IMR-90 (cell line): Measurements from ENCODE around the gene DNAH9. TPM values are rescaled to one million over a fixed set of nuclear protein-coding genes. Genes with fewer than 3 reads are reported as not detected.

Source experiments
- ATAC-seq: fragments of 200-7000 bp; cut with Tn5 transposase; 2 replicates; pipeline ENCODE4 v1.9.1; 2020; ENCODE audit warnings: low read depth, mild to moderate bottlenecking, moderate library complexity
- BruUV-seq: library from RNA; stranded (reverse); fragments of 400-500 nt; replicated peaks from 2 replicates; lab custom pipeline; 2021; lab: Mats Ljungman, UMichigan
- CTCF ChIA-PET: fragments of 300-600 bp; formaldehyde crosslinking; extraction: SDS; loops from one replicate; lab custom pipeline; 2021; ENCODE audit warnings: antibody characterized with exemption; lab: Yijun Ruan, JAX
- POLR2A ChIA-PET: fragments of 300-600 bp; sonication (Branson Sonifier 250); formaldehyde crosslinking; loops from one replicate; lab custom pipeline; 2022; ENCODE audit warnings: antibody characterized with exemption; ENCODE audit not compliant: unreplicated experiment; lab: Charles Lee
- DNase-seq: peaks from one replicate; pipeline ENCODE4 v3.0.0; 2013
- H2AFZ ChIP-seq: replicated peaks from 2 replicates; pipeline ENCODE3; 2013; ENCODE audit warnings: low read length, mild to moderate bottlenecking; ENCODE audit not compliant: poor library complexity
- H2AK5ac ChIP-seq: 2 replicates; pipeline ENCODE4 v1.6.1; 2013; ENCODE audit warnings: low read depth, low read length, inconsistent platforms
- H2AK9ac ChIP-seq: replicated peaks from 2 replicates; pipeline ENCODE3; 2013; ENCODE audit warnings: mild to moderate bottlenecking, low read depth, low read length, moderate library complexity; ENCODE audit not compliant: poor library complexity
- H2BK120ac ChIP-seq: 2 replicates; pipeline ENCODE4 v1.6.1; 2013; ENCODE audit warnings: low read depth, low read length, inconsistent platforms
- H2BK15ac ChIP-seq: 3 replicates; pipeline ENCODE4 v1.6.1; 2013; ENCODE audit warnings: low read depth, low read length, inconsistent platforms
- H2BK20ac ChIP-seq: 2 replicates; pipeline ENCODE4 v1.6.1; 2013; ENCODE audit warnings: low read depth, mild to moderate bottlenecking, inconsistent platforms, low read length, moderate library complexity
- H2BK5ac ChIP-seq: 2 replicates; pipeline ENCODE4 v1.6.1; 2013; ENCODE audit warnings: mild to moderate bottlenecking, low read depth, low read length, inconsistent platforms; ENCODE audit not compliant: poor library complexity, severe bottlenecking
- H3K14ac ChIP-seq: replicated peaks from 2 replicates; pipeline ENCODE4 v1.6.1; 2013; ENCODE audit warnings: low read depth, low read length, inconsistent platforms
- H3K18ac ChIP-seq: 2 replicates; pipeline ENCODE4 v1.6.1; 2013; ENCODE audit warnings: low read depth, low read length, control low read depth
- H3K23ac ChIP-seq: 2 replicates; pipeline ENCODE4 v1.6.1; 2013; ENCODE audit warnings: low read depth, low read length, inconsistent platforms
- H3K27ac ChIP-seq: 2 replicates; pipeline ENCODE4 v1.5.1; 2013; ENCODE audit warnings: mild to moderate bottlenecking, control low read depth, low read length; ENCODE audit not compliant: insufficient read depth
- H3K27me3 ChIP-seq: 2 replicates; pipeline ENCODE4 v1.6.1; 2013; ENCODE audit warnings: low read length; ENCODE audit not compliant: control insufficient read depth, insufficient read depth
- H3K36me3 ChIP-seq: 2 replicates; pipeline ENCODE4 v1.6.1; 2013; ENCODE audit warnings: low read length, mixed read lengths; ENCODE audit not compliant: control insufficient read depth, insufficient read depth
- H3K4ac ChIP-seq: 2 replicates; pipeline ENCODE4 v1.6.1; 2013; ENCODE audit warnings: low read depth, low read length, inconsistent platforms
- H3K4me1 ChIP-seq: 2 replicates; pipeline ENCODE4 v1.6.1; 2013; ENCODE audit warnings: low read length, mixed read lengths; ENCODE audit not compliant: control insufficient read depth, insufficient read depth
- H3K4me2 ChIP-seq: 2 replicates; pipeline ENCODE4 v1.6.1; 2013; ENCODE audit warnings: low read depth, mild to moderate bottlenecking, control low read depth, low read length, moderate library complexity
- H3K4me3 ChIP-seq: 2 replicates; pipeline ENCODE4 v1.5.1; 2013; ENCODE audit warnings: low read depth, mild to moderate bottlenecking, control low read depth, low read length, moderate library complexity; ENCODE audit not compliant: insufficient read depth
- H3K56ac ChIP-seq: 2 replicates; pipeline ENCODE4 v1.6.1; 2013; ENCODE audit warnings: low read length, inconsistent platforms; ENCODE audit not compliant: insufficient read depth; ENCODE audit errors: extremely low read depth
- H3K79me1 ChIP-seq, 2 experiments: 2 replicates each; pipeline ENCODE4 v1.6.1; 2013; ENCODE audit warnings: low read length in 2 of 2, inconsistent platforms in 1 of 2, low read depth in 1 of 2
- H3K9ac ChIP-seq: 2 replicates; pipeline ENCODE4 v1.6.1; 2013; ENCODE audit warnings: low read depth, low read length, control low read depth
- H3K9me1 ChIP-seq: 2 replicates; pipeline ENCODE4 v1.6.1; 2013; ENCODE audit warnings: low read length, inconsistent platforms; ENCODE audit not compliant: insufficient read depth
- H3K9me3 ChIP-seq: 2 replicates; pipeline ENCODE4 v1.6.1; 2013; ENCODE audit warnings: low read length; ENCODE audit not compliant: control insufficient read depth, insufficient read depth
- H4K20me1 ChIP-seq: 2 replicates; pipeline ENCODE4 v1.6.1; 2013; ENCODE audit warnings: low read length, inconsistent platforms; ENCODE audit not compliant: insufficient read depth
- H4K5ac ChIP-seq: 2 replicates; pipeline ENCODE4 v1.6.1; 2013; ENCODE audit warnings: mild to moderate bottlenecking, low read depth, low read length, control low read depth
- H4K8ac ChIP-seq, 2 experiments: 2 replicates each; pipeline ENCODE4 v1.6.1; 2013; ENCODE audit warnings: low read depth in 2 of 2, low read length in 2 of 2, control low read depth in 1 of 2, inconsistent platforms in 1 of 2
- H4K91ac ChIP-seq: 2 replicates; pipeline ENCODE4 v1.6.1; 2013; ENCODE audit warnings: low read depth, low read length, inconsistent platforms; ENCODE audit not compliant: insufficient read depth
- BHLHE40 ChIP-seq: fragments of 150-350 bp; IDR thresholded peaks from 2 replicates; pipeline ENCODE4 v1.6.1; 2016; ENCODE audit warnings: mild to moderate bottlenecking, low read depth, low read length
- CEBPB ChIP-seq: IDR thresholded peaks from 2 replicates; pipeline ENCODE4 v1.6.1; 2012; ENCODE audit warnings: low read depth, low read length, improper control_type of control experiment
- CHD1 ChIP-seq: IDR thresholded peaks from 2 replicates; pipeline ENCODE4 v1.6.1; 2012; ENCODE audit warnings: low read depth, low read length, improper control_type of control experiment
- CTCF ChIP-seq: conservative IDR thresholded peaks from 2 replicates; pipeline ENCODE4 v1.5.1; 2012; ENCODE audit warnings: mild to moderate bottlenecking, low read depth, low read length, improper control_type of control experiment
- FOS ChIP-seq: fragments of 150-350 bp; IDR thresholded peaks from 2 replicates; pipeline ENCODE4 v1.6.1; 2016; ENCODE audit warnings: low read depth, low read length
- MAFK ChIP-seq: IDR thresholded peaks from 2 replicates; pipeline ENCODE4 v1.6.1; 2012; ENCODE audit warnings: low read depth, low read length, improper control_type of control experiment
- MAZ ChIP-seq: IDR thresholded peaks from 2 replicates; pipeline ENCODE4 v1.6.1; 2012; ENCODE audit warnings: low read depth, mild to moderate bottlenecking, low read length, improper control_type of control experiment, moderate library complexity, borderline replicate concordance
- MXI1 ChIP-seq: IDR thresholded peaks from 2 replicates; pipeline ENCODE4 v1.6.1; 2012; ENCODE audit warnings: low read depth, mild to moderate bottlenecking, low read length, moderate library complexity, borderline replicate concordance
- NFE2L2 ChIP-seq: fragments of 150-350 bp; IDR thresholded peaks from 2 replicates; pipeline ENCODE4 v1.6.1; 2016; ENCODE audit warnings: low read depth, mild to moderate bottlenecking, low read length
- POLR2A ChIP-seq: IDR thresholded peaks from 2 replicates; pipeline ENCODE4 v1.6.1; 2012; ENCODE audit warnings: mild to moderate bottlenecking, low read depth, low read length
- RAD21 ChIP-seq: IDR thresholded peaks from 2 replicates; pipeline ENCODE4 v1.6.1; 2012; ENCODE audit warnings: low read length, improper control_type of control experiment
- RCOR1 ChIP-seq: IDR thresholded peaks from 2 replicates; pipeline ENCODE4 v1.6.1; 2012; ENCODE audit warnings: mild to moderate bottlenecking, low read length, improper control_type of control experiment; ENCODE audit not compliant: insufficient replicate concordance
- RFX5 ChIP-seq: IDR thresholded peaks from 2 replicates; pipeline ENCODE4 v1.8.0; 2012; ENCODE audit warnings: low read depth, mild to moderate bottlenecking, low read length, moderate library complexity
- SMC3 ChIP-seq: fragments of 150-350 bp; IDR thresholded peaks from 2 replicates; pipeline ENCODE4 v1.6.1; 2016; ENCODE audit warnings: low read depth, mild to moderate bottlenecking, antibody characterized with exemption, low read length, moderate library complexity
- WGBS, 2 experiments: methylation state at CpG; one replicate each; pipeline versions ENCODE4 v1.1.5 to v1.1.7; 2013; ENCODE audit warnings: missing lambda C conversion rate in 2 of 2; ENCODE audit not compliant: insufficient read length in 1 of 2; ENCODE audit errors: extremely low coverage in 2 of 2; 5-methylcytosine and 5-hydroxymethylcytosine counted together
- dilution Hi-C: fragments of 300-500 bp; cut with HindIII; formaldehyde crosslinking; loops from one replicate; pipeline ENCODE4 v1.14.3; 2018; ENCODE audit warnings: low sequenced_read_pairs; ENCODE audit not compliant: unreplicated experiment
- in situ Hi-C: fragments of 300-500 bp; cut with MboI; formaldehyde crosslinking; loops from 3 replicates; pipeline ENCODE4 v1.14.3; 2019; ENCODE audit warnings: low sequenced_read_pairs, inconsistent platforms, mixed read lengths
- intact Hi-C: fragments of 100-400 bp; cut with micrococcal nuclease; formaldehyde crosslinking; loops from 2 replicates; pipeline ENCODE4 v1.10.0; 2022
- polyA plus RNA-seq, 3 experiments: library from polyadenylated mRNA; depleted of rRNA; stranded (reverse); fragments of >200 nt; gene quantifications; 2 replicates each; pipeline ENCODE4 v1.2.3, GENCODE V29; 2012; ENCODE audit warnings: low replicate concordance in 1 of 3
- total RNA-seq: library from RNA; depleted of rRNA; stranded (reverse); fragments of >200 nt; gene quantifications from 2 replicates; pipeline ENCODE4 v1.2.3, GENCODE V29; 2012
- TF ChIP-seq, protein P1 (sequence below): fragments of 150-350 bp; IDR thresholded peaks from 2 replicates; pipeline ENCODE4 v1.6.1; 2016; ENCODE audit warnings: low read depth, mild to moderate bottlenecking, low read length, moderate library complexity, borderline replicate concordance
- TF ChIP-seq, protein P2 (sequence below): fragments of 150-350 bp; IDR thresholded peaks from 2 replicates; pipeline ENCODE4 v1.6.1; 2017; ENCODE audit warnings: mild to moderate bottlenecking, antibody characterized with exemption, low read length, low read depth

Gene DNAH9
- total and polyA plus RNA-seq, 2 of the 4 experiments (the other 2 are of a cell fraction), result not detected

DNA sequence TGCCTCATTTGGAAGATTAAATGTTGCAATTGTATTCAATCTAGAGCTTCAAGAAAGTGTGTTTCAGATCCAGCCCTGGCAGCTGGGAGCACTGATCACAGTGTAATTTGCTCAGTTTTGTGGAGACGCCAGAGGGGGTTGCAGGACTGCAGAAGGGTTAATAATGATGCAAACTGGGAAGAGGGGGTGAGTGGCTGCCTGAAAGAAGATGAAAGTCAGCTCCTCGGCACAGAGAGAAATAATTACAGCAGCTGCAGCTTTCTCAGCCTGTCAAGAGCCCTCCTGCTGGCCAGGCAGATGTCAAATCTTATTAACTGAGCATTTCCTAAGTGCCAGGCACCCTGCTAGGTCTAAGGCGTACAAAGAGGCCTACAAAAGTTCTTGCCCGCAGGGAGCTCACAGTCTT is 301.3 kb downstream of the DNAH9 start:
- Histone ChIP-seq H4K91ac (no peak overlapping the region), H3K79me1 (no peaks in the 10 kb centered on the region), H3K14ac (no peak overlapping the region), H4K5ac (no peak overlapping the region), H3K18ac (no peak overlapping the region), H3K9me3 (peaks cover 12% of the 10 kb centered on the region), H3K23ac (no peak overlapping the region), H3K4me1 (no peaks in the 10 kb centered on the region), H2BK15ac (no peak overlapping the region), H3K27me3 (no peaks in the 10 kb centered on the region), H3K27ac (no peak overlapping the region), H3K4me3 (no peak overlapping the region), H2BK20ac (no peak overlapping the region), H2AK9ac (no peak overlapping the region), H3K9me1 (no peaks in the 10 kb centered on the region), H4K20me1 (no peaks in the 10 kb centered on the region), H2AFZ (no peak overlapping the region), H3K9ac (no peak overlapping the region), H2BK5ac (no peak overlapping the region), H3K56ac (no peak overlapping the region), H2BK120ac (no peak overlapping the region), H3K36me3 (no peaks in the 10 kb centered on the region), H2AK5ac (no peak overlapping the region), H3K4ac (no peak overlapping the region), H4K8ac (no peak overlapping the region), H3K4me2 (no peak overlapping the region)
- ATAC-seq, result no peak
- intact Hi-C loops (no loop called here), dilution Hi-C loops (no loop called here), in situ Hi-C loops (no loop called here)
- no peak for DNase-seq
- POLR2A ChIA-PET, result no interaction called here
- CTCF ChIA-PET, result no interaction called here
- WGBS, 2 experiments, result 8% methylated on average over 4 of the region's 4 CpGs; no CpG with 5 or more reads in 1 of the 2 experiments
- BruUV-seq, result no TSS peak
- TF ChIP-seq RCOR1, result no peak
- TF ChIP-seq CTCF, result no peak
- no peak for TF ChIP-seq SMC3
- no peak for TF ChIP-seq BHLHE40
- TF ChIP-seq MAZ, result no peak
- no peak for TF ChIP-seq NFE2L2
- no peak for TF ChIP-seq CHD1
- TF ChIP-seq POLR2A, result no peak
- TF ChIP-seq FOS, result no peak
- no peak for TF ChIP-seq CEBPB
- no peak for TF ChIP-seq RFX5
- TF ChIP-seq, protein P1, sequence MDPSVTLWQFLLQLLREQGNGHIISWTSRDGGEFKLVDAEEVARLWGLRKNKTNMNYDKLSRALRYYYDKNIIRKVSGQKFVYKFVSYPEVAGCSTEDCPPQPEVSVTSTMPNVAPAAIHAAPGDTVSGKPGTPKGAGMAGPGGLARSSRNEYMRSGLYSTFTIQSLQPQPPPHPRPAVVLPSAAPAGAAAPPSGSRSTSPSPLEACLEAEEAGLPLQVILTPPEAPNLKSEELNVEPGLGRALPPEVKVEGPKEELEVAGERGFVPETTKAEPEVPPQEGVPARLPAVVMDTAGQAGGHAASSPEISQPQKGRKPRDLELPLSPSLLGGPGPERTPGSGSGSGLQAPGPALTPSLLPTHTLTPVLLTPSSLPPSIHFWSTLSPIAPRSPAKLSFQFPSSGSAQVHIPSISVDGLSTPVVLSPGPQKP, result no peak
- TF ChIP-seq MXI1, result no peak
- no peak for TF ChIP-seq RAD21
- TF ChIP-seq, protein P2, sequence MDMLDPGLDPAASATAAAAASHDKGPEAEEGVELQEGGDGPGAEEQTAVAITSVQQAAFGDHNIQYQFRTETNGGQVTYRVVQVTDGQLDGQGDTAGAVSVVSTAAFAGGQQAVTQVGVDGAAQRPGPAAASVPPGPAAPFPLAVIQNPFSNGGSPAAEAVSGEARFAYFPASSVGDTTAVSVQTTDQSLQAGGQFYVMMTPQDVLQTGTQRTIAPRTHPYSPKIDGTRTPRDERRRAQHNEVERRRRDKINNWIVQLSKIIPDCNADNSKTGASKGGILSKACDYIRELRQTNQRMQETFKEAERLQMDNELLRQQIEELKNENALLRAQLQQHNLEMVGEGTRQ, result no peak
- no peak for TF ChIP-seq MAFK
